ENCODE results near the gene HOXA11. TPM values are rescaled to one million over a fixed set of nuclear protein-coding genes. Genes with fewer than 3 reads are reported as not detected.

Gene HOXA11
- total and polyA plus RNA-seq, 8 donors = 5.2 TPM; not detected in 7

DNA sequence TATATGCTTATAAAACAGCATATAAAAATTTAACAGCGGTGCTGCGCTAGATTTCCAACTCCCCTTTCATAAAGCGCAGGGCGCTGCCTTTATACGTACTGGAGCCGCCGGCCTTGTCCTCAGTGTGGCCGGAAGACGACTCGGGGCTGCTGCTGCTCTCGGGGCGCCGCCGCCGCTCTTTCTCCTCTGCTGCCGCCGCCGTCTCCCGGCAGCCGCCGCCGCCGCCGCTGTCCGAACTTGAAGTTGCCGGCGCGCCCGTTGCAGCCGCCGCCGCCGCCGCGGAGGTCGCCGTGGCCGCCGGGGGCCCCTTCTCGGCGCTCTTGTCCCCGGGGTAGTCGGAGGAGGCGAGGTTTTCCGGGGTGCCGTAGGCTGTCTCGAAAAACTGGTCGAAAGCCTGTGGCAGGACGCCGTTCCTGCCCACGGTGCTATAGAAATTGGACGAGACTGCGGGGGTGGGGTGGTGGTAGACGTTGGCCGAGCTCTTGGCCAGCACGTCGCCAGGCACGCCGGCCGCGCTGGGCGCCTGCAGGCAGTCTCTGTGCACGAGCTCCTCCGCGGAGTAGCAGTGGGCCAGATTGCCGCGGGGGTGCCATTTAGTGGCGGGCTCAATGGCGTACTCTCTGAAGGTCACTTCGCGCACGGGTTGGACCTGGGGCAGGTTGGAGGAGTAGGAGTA is 557 bp downstream of the HOXA11 start:
- no peak overlapping the region for H3K27ac ChIP-seq
- no peaks in the 10 kb centered on the region for H3K36me3 ChIP-seq
- H3K4me1 ChIP-seq = peaks cover 42 to 64% (median 57%) of the 10 kb centered on the region in 4 donors
- TF ChIP-seq POLR2A (IDR thresholded peaks at IDR 0.05) (no peak), POLR2AphosphoS5 (IDR thresholded peaks at IDR 0.05) (no peak), EP300 (IDR thresholded peaks at IDR 0.05) (no peak)
- TF ChIP-seq, protein P1, sequence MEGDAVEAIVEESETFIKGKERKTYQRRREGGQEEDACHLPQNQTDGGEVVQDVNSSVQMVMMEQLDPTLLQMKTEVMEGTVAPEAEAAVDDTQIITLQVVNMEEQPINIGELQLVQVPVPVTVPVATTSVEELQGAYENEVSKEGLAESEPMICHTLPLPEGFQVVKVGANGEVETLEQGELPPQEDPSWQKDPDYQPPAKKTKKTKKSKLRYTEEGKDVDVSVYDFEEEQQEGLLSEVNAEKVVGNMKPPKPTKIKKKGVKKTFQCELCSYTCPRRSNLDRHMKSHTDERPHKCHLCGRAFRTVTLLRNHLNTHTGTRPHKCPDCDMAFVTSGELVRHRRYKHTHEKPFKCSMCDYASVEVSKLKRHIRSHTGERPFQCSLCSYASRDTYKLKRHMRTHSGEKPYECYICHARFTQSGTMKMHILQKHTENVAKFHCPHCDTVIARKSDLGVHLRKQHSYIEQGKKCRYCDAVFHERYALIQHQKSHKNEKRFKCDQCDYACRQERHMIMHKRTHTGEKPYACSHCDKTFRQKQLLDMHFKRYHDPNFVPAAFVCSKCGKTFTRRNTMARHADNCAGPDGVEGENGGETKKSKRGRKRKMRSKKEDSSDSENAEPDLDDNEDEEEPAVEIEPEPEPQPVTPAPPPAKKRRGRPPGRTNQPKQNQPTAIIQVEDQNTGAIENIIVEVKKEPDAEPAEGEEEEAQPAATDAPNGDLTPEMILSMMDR (IDR thresholded peaks at IDR 0.05) = no peak
- peak overlapping the region; percentile 18 to 52 (median 40) for H3K4me3 ChIP-seq
- DNase-seq = peak; percentile 34 to 67
- peaks cover 0 to 16% (median 0%) of the 10 kb centered on the region in 4 donors for H3K9me3 ChIP-seq
- H3K27me3 ChIP-seq = peaks cover 74 to 100% (median 95%) of the 10 kb centered on the region in 3 donors
- WGBS, 5 donors = 2 to 15% (median 5%) methylated on average over 21 to 72 of the region's 72 CpGs
- intact Hi-C loops (cut with DNase I; ENCODE audit: low total_unique reads) = no loop called here

DNA sequence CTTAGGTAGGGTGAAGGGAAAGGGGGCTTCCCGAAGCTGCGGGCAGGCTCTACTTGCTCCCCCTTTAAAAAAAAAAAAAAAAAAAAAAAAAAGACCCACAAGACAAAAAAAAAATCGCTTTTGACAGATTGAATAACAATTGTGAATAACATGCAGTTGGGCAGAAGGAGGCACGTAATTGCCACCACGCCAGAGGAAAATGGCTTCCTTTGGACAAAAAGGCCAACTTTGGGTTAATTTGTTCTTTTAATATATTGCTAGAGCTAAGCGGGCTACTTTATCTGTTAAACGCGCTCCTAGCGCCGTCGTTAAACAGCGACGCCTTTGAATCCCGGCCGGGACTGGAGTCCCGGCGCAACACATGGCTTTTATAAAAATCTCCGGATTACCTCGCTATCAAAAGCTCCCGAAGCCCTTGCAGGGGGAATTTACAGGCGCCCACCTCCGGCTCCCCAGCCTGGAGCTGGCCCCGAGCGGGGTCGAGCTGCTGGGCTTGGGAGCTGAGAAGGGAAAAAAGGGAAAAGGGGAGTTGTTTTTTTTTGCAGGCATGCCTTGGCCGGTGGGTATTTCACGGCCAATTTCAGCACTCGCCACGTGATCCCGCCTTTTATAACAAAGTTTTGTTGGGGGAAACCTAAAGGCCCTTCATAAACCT is 1.2 kb downstream of the HOXA11 start:
- no peak overlapping the region for H3K27ac ChIP-seq

DNA sequence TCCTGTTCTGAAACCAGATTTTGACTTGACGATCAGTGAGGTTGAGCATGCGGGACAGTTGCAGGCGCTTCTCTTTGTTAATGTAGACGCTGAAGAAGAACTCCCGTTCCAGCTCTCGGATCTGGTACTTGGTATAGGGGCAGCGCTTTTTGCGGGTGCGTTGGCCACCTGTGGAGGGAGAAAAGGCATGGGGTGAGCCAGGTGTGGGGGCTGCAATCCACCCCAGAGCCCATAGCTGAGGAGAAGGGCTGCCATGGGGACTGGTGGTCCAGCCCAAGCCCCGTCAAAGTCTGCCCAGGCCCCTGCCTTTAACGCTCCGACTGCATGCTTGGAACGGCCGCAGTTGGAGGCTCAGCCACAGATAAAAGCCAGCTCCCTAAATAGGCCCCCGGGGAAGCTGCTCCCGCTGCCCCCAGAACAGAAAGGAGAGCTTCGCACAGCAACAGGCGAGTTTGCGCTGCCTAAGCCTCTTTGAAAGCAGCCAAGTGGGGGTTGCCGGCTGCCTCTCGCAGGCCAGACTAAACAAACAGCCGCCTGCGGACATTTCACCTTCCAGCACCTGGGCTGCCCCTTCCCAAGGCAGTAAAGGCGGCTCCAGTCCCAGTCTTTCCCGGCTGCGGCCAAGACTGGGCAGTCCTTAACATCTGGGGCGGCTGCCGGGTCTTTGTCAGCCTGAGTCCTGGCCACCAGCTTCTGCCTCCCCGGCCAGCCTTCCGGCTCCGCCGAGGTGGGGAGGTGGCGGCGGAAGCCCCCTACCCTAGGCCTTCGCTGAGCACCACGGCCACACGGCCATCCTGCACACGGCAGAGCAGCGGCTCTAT is 2.0 kb downstream of the HOXA11 start:
- H3K9me3 ChIP-seq = peaks cover 0 to 9% (median 0%) of the 10 kb centered on the region in 4 donors
- TF ChIP-seq POLR2A (IDR thresholded peaks at IDR 0.05) (no peak), EP300 (IDR thresholded peaks at IDR 0.05) (no peak), POLR2AphosphoS5 (IDR thresholded peaks at IDR 0.05) (no peak)
- TF ChIP-seq, protein P1 (IDR thresholded peaks at IDR 0.05) = no peak
- WGBS, 5 donors = 9 to 16% (median 12%) methylated on average over 30 to 39 of the region's 39 CpGs
- H3K27ac ChIP-seq = no peak overlapping the region
- H3K4me1 ChIP-seq = peaks cover 30 to 53% (median 46%) of the 10 kb centered on the region in 4 donors
- no peaks in the 10 kb centered on the region for H3K36me3 ChIP-seq
- peaks cover 65 to 100% (median 93%) of the 10 kb centered on the region in 3 donors for H3K27me3 ChIP-seq
- peak in 1 of 2 donors; percentile 16 for DNase-seq
- peak overlapping the region in 1 of 4 donors; percentile 10 for H3K4me3 ChIP-seq
- intact Hi-C loops (cut with DNase I; ENCODE audit: low total_unique reads) = no loop called here

More for the DNA sequence above, 1.2 kb downstream of the HOXA11 start:
- Histone ChIP-seq H3K36me3 (no peaks in the 10 kb centered on the region), H3K27me3 (peaks cover 73 to 100% (median 95%) of the 10 kb centered on the region in 3 donors), H3K4me1 (peaks cover 38 to 60% (median 54%) of the 10 kb centered on the region in 4 donors), H3K9me3 (peaks cover 0 to 16% (median 0%) of the 10 kb centered on the region in 4 donors), H3K4me3 (peak overlapping the region; percentile 18 to 52 (median 40))
- intact Hi-C loops (cut with DNase I; ENCODE audit: low total_unique reads) = no loop called here
- DNase-seq = peak in 1 of 2 donors; percentile 23
- no peak for TF ChIP-seq POLR2A (IDR thresholded peaks at IDR 0.05)
- no peak for TF ChIP-seq EP300 (IDR thresholded peaks at IDR 0.05)
- no peak for TF ChIP-seq POLR2AphosphoS5 (IDR thresholded peaks at IDR 0.05)
- TF ChIP-seq, protein P1 (IDR thresholded peaks at IDR 0.05) = no peak
- WGBS, 5 donors = 3 to 8% (median 6%) methylated on average over 30 of the region's 30 CpGs
